ENCODE measurements around the gene TTC9B. TPM values are rescaled to one million over a fixed set of nuclear protein-coding genes. Genes with fewer than 3 reads are reported as not detected.

The TTC9B gene
- 45.7 TPM for total RNA-seq

DNA sequence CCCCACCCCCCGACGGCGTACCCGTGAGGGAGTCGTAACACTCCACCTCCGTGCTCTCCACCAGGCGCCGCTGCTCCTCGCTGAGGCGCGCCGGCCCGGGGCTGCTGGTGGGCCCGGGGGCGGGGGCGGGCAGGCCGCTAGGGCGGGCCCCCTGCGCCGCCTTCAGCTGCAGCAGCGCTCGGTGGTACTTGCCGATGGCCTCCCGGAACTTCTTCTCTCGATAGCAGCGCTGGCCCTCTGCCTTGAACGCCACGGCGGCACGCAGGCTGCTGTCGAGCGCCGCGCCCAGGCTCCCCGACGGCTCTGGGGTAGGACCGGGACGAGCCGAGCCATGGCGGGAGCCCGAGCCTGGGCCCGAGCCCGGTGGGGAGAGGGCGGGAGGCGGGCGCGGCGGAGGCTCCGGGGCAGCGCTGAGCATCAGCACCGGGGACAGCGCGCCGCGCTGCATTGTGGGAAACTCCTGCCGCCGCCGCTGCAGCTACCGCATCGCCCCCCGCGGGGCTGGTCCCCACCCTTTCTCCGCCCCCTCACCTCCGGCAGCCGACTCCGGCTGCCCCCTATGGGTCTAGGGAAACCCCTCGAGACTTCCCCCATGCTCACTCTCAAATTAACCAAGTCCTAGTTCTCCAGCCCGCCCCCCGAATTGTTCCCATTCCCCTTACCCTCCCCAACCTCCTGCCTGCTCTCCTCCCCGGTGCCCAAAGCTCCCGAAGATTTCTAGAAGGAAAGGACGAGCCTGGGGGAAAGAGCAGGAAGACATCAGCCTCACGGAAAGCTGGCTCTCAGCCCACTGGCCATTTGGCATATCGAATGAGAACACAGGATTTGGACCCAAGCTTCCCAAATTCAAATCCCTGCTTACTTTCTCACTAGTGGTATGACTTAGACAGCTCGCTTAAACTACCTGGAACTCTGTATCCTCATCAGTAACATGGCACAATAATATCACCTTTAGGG lies at the start of gene TTC9B:
TSS of gene TTC9B (minus strand) at position 451 of the 957 bp plus-strand sequence. CDS start at position 448, 3 bp downstream.

DNA sequence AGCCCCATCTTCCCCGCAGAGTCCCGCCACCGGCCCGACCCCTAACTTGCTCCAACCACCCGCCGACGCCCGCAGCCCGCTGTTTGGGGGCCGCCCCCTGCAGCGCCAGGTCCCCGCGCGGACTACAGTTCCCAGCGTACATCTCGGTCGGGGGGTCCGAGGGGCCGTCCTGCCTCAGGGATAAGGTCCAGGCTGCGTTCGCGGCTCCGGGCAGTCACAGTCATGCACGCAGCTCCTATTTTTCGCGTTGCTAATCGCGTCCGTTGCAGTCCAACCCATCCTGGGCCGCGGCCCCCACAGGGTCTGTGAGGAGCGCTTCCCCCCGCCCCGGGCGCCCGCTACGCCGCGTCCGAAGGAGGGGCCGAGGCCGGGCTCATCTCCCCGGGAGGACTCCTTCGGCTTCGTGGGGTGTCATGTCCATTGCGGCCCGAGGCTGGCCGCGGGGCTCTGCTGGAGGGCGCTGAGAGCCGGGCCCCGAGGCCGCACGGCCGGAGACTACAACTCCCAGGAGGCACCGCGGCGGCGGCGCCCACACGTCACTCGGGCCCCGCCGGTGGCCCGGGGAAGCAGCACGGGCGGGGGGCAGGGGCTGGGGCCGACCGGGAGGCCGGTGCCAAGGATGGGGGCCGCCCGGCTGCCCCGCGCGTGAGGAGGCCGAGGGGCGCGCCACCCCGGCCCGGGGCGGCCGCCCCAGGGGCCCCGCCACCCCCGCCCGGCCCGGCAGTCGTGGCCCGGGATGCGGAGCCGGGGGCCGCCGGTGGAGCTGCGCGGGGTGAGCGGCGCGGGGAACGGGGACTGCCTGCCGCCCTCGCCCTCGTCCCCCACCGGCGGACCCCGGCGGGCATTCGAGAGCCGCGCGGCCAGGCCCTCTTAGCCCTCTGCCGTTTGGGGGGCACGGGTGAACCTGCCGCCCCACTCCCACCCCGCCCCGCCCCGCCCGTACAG lies 27.0 kb downstream of the TTC9B start, which contains the start of gene MAP3K10:
TSS of gene MAP3K10 (plus strand) at position 536 of the 945 bp plus-strand sequence. CDS start 606 bp downstream, outside the sequence.

Other genes with a start within 250 kb of the TTC9B start
- 91.1 TPM for gene PSMC4, start 247.2 kb downstream of the TTC9B start, total RNA-seq
- gene ZNF546, start 221.3 kb downstream of the TTC9B start, total RNA-seq = 16.1 TPM
- 40.6 TPM for gene ZNF780B, start 162.2 kb downstream of the TTC9B start, total RNA-seq
- gene ZNF780A, start 127.4 kb downstream of the TTC9B start, total RNA-seq = 34.6 TPM
- 38.3 TPM for gene MAP3K10, start 27.0 kb downstream of the TTC9B start, total RNA-seq
- gene CCNP, start 8.3 kb upstream of the TTC9B start, total RNA-seq = 0.46 TPM
- gene AKT2, start 67.0 kb upstream of the TTC9B start, total RNA-seq = 68.3 TPM
- 18.0 TPM for gene C19orf47, start 130.0 kb upstream of the TTC9B start, total RNA-seq
- gene PLD3, start 130.3 kb upstream of the TTC9B start, total RNA-seq = 272 TPM
- not detected for gene HIPK4, start 171.8 kb upstream of the TTC9B start, total RNA-seq
- 2.5 TPM for gene PRX, start 195.0 kb upstream of the TTC9B start, total RNA-seq
- 3.5 TPM for gene SERTAD1, start 207.6 kb upstream of the TTC9B start, total RNA-seq
- gene SERTAD3, start 226.0 kb upstream of the TTC9B start, total RNA-seq = 9.5 TPM
- 21.7 TPM for gene BLVRB, start 247.4 kb upstream of the TTC9B start, total RNA-seq
- 39.7 TPM for gene SPTBN4, start 248.6 kb upstream of the TTC9B start, total RNA-seq